WTC11 (cell line): ENCODE results near the gene TBX15. TPM values are rescaled to one million over a fixed set of nuclear protein-coding genes. Genes with fewer than 3 reads are reported as not detected.

Source experiments
- CREB1 ChIP-seq: sonication (generic); formaldehyde crosslinking; IDR thresholded peaks from 2 replicates; pipeline ENCODE4 v1.8.0; 2023; ENCODE audit warnings: mild to moderate bottlenecking, missing genetic modification reagents
- FOXJ3 ChIP-seq: sonication (generic); formaldehyde crosslinking; IDR thresholded peaks from 2 replicates; pipeline ENCODE4 v1.9.0; 2021; ENCODE audit warnings: missing genetic modification reagents, mild to moderate bottlenecking, borderline replicate concordance
- FOXK1 ChIP-seq: sonication (generic); formaldehyde crosslinking; IDR thresholded peaks from 2 replicates; pipeline ENCODE4 v1.8.0; 2022; ENCODE audit warnings: mild to moderate bottlenecking, moderate library complexity, missing genetic modification reagents
- GRHL2 ChIP-seq: fragments of 250-450 bp; sonication (Bioruptor Pico); IDR thresholded peaks from 2 replicates; pipeline ENCODE4 v1.8.0; 2022; ENCODE audit warnings: mild to moderate bottlenecking, moderate library complexity; ENCODE audit not compliant: insufficient replicate concordance, severe bottlenecking
- HMGA2 ChIP-seq: fragments of 250-450 bp; sonication (Bioruptor Pico); IDR thresholded peaks from 2 replicates; pipeline ENCODE4 v1.4.0; 2021; ENCODE audit warnings: mild to moderate bottlenecking, moderate library complexity
- JUN ChIP-seq: sonication (generic); formaldehyde crosslinking; IDR thresholded peaks from 2 replicates; pipeline ENCODE4 v1.8.0; 2023; ENCODE audit warnings: mild to moderate bottlenecking, missing genetic modification reagents
- MXD4 ChIP-seq: fragments of 250-450 bp; sonication (Bioruptor Pico); IDR thresholded peaks from 2 replicates; pipeline ENCODE4 v1.8.0; 2021; ENCODE audit warnings: mild to moderate bottlenecking, moderate library complexity, borderline replicate concordance
- MYBL2 ChIP-seq: sonication (generic); formaldehyde crosslinking; IDR thresholded peaks from 2 replicates; pipeline ENCODE4 v1.8.1; 2023; ENCODE audit warnings: mild to moderate bottlenecking, moderate library complexity, missing genetic modification reagents
- NR2C2 ChIP-seq: sonication (generic); formaldehyde crosslinking; IDR thresholded peaks from 2 replicates; pipeline ENCODE4 v1.8.0; 2022; ENCODE audit warnings: mild to moderate bottlenecking, missing genetic modification reagents
- SMAD3 ChIP-seq: sonication (generic); formaldehyde crosslinking; IDR thresholded peaks from 2 replicates; pipeline ENCODE4 v1.8.0; 2022; ENCODE audit warnings: missing genetic modification reagents, mild to moderate bottlenecking, borderline replicate concordance
- TCF7 ChIP-seq: sonication (generic); formaldehyde crosslinking; IDR thresholded peaks from 2 replicates; pipeline ENCODE4 v1.8.0; 2022; ENCODE audit warnings: mild to moderate bottlenecking, low read depth, missing genetic modification reagents, moderate library complexity
- TEAD4 ChIP-seq: sonication (generic); formaldehyde crosslinking; IDR thresholded peaks from 2 replicates; pipeline ENCODE4 v1.8.0; 2022; ENCODE audit warnings: mild to moderate bottlenecking, missing genetic modification reagents
- ZNF219 ChIP-seq: sonication (generic); formaldehyde crosslinking; IDR thresholded peaks from 2 replicates; pipeline ENCODE4 v1.8.0; 2023; ENCODE audit warnings: missing genetic modification reagents, mild to moderate bottlenecking, borderline replicate concordance
- ZNF423 ChIP-seq: fragments of 250-450 bp; sonication (Bioruptor Pico); IDR thresholded peaks from 2 replicates; pipeline ENCODE4 v2.1.2; 2022; ENCODE audit warnings: mild to moderate bottlenecking, moderate library complexity
- total RNA-seq: library from RNA; stranded (reverse); gene quantifications from 3 replicates; pipeline ENCODE4 v1.2.3, GENCODE V29; 2021
- TF ChIP-seq, protein P1 (sequence below): fragments of 250-450 bp; sonication (Bioruptor Pico); IDR thresholded peaks from 2 replicates; pipeline ENCODE4 v1.9.0; 2021; ENCODE audit warnings: mild to moderate bottlenecking
- TF ChIP-seq, protein P2 (sequence below): sonication (generic); formaldehyde crosslinking; IDR thresholded peaks from 2 replicates; pipeline ENCODE4 v1.8.1; 2022; ENCODE audit warnings: mild to moderate bottlenecking, moderate library complexity, missing genetic modification reagents
- TF ChIP-seq, protein P3 (sequence below): sonication (generic); formaldehyde crosslinking; IDR thresholded peaks from 2 replicates; pipeline ENCODE4 v1.8.0; 2023; ENCODE audit warnings: missing genetic modification reagents
- TF ChIP-seq, protein P4 (sequence below): fragments of 250-450 bp; sonication (Bioruptor Pico); IDR thresholded peaks from 2 replicates; pipeline ENCODE4 v1.9.0; 2021; ENCODE audit warnings: mild to moderate bottlenecking
- TF ChIP-seq, protein P5 (sequence below): sonication (generic); formaldehyde crosslinking; IDR thresholded peaks from 2 replicates; pipeline ENCODE4 v1.8.1; 2022; ENCODE audit warnings: low read depth, mild to moderate bottlenecking, moderate library complexity, missing genetic modification reagents, borderline replicate concordance
- TF ChIP-seq, protein P6 (sequence below): sonication (generic); formaldehyde crosslinking; IDR thresholded peaks from 2 replicates; pipeline ENCODE4 v1.8.1; 2023; ENCODE audit warnings: mild to moderate bottlenecking, missing genetic modification reagents, moderate library complexity
- TF ChIP-seq, protein P7 (sequence below): sonication (generic); formaldehyde crosslinking; IDR thresholded peaks from 2 replicates; pipeline ENCODE4 v1.8.1; 2023; ENCODE audit warnings: mild to moderate bottlenecking, missing genetic modification reagents
- TF ChIP-seq, protein P8 (sequence below): sonication (generic); formaldehyde crosslinking; IDR thresholded peaks from 2 replicates; pipeline ENCODE4 v1.8.0; 2023; ENCODE audit warnings: mild to moderate bottlenecking, missing genetic modification reagents
- TF ChIP-seq, protein P9 (sequence below): fragments of 200-600 bp; IDR thresholded peaks from 2 replicates; pipeline ENCODE4 v1.8.0; 2022; ENCODE audit warnings: antibody characterized with exemption

Gene TBX15
- total RNA-seq, 1 experiment from 2014 or later = 0.11 TPM

DNA sequence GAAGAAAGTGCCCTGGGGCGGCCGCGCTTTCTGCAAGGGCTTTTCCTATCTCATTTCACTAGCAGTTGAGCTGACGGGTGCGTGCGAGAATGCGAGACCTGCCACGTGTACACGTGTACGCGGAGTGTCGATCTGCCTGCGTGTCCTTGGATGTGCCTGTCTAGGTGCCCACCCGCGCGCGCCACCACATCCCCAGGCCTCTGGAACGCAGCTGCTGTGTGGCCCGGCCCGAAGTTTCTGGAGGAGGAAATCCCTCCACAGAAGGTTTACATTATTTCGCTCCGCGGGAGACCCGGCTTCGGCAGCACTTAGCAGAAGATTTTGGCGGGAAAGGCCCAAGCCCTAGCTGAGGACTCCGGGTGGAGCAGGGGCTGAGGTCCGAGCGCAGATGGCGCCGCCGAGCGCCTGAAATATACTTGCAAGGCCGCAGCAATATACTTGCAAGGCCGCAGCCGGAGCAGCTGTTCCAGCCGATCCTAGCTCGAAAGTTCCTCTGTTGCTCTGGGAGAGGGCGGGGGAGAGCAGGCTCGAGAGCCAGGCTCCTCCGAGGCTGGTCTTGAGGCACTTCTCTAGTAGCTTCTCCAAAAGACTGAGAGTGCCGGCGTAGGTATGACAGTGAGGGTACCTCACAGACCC lies 3.9 kb downstream of the TBX15 start (continued):
- TF ChIP-seq, protein P1, sequence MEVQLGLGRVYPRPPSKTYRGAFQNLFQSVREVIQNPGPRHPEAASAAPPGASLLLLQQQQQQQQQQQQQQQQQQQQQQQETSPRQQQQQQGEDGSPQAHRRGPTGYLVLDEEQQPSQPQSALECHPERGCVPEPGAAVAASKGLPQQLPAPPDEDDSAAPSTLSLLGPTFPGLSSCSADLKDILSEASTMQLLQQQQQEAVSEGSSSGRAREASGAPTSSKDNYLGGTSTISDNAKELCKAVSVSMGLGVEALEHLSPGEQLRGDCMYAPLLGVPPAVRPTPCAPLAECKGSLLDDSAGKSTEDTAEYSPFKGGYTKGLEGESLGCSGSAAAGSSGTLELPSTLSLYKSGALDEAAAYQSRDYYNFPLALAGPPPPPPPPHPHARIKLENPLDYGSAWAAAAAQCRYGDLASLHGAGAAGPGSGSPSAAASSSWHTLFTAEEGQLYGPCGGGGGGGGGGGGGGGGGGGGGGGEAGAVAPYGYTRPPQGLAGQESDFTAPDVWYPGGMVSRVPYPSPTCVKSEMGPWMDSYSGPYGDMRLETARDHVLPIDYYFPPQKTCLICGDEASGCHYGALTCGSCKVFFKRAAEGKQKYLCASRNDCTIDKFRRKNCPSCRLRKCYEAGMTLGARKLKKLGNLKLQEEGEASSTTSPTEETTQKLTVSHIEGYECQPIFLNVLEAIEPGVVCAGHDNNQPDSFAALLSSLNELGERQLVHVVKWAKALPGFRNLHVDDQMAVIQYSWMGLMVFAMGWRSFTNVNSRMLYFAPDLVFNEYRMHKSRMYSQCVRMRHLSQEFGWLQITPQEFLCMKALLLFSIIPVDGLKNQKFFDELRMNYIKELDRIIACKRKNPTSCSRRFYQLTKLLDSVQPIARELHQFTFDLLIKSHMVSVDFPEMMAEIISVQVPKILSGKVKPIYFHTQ = no peak
- TF ChIP-seq, protein P2, sequence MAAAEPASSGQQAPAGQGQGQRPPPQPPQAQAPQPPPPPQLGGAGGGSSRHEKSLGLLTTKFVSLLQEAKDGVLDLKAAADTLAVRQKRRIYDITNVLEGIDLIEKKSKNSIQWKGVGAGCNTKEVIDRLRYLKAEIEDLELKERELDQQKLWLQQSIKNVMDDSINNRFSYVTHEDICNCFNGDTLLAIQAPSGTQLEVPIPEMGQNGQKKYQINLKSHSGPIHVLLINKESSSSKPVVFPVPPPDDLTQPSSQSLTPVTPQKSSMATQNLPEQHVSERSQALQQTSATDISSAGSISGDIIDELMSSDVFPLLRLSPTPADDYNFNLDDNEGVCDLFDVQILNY (CRISPR knock-in tag) = peak; percentile 89
- TF ChIP-seq MYBL2 (CRISPR knock-in tag) (peak; percentile 86), CREB1 (CRISPR knock-in tag) (peak; percentile 65; the same call in 1 of the 2 replicates), TCF7 (CRISPR knock-in tag) (no peak), GRHL2 (CRISPR knock-in tag) (no peak), TEAD4 (CRISPR knock-in tag) (peak; percentile 65; the same call in 1 of the 2 replicates), HMGA2 (no peak), MXD4 (no peak), JUN (no peak), FOXK1 (CRISPR knock-in tag) (peak; percentile 64; the same call in 1 of the 2 replicates), SMAD3 (CRISPR knock-in tag) (no peak), NR2C2 (CRISPR knock-in tag) (peak; percentile 72; the same call in 1 of the 2 replicates), ZNF423 (CRISPR knock-in tag) (no peak), FOXJ3 (CRISPR knock-in tag) (peak; percentile 34; the same call in 1 of the 2 replicates), ZNF219 (CRISPR knock-in tag) (no peak; the same call in 1 of the 2 replicates)
- TF ChIP-seq, protein P3, sequence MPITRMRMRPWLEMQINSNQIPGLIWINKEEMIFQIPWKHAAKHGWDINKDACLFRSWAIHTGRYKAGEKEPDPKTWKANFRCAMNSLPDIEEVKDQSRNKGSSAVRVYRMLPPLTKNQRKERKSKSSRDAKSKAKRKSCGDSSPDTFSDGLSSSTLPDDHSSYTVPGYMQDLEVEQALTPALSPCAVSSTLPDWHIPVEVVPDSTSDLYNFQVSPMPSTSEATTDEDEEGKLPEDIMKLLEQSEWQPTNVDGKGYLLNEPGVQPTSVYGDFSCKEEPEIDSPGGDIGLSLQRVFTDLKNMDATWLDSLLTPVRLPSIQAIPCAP (CRISPR knock-in tag) = no peak
- TF ChIP-seq, protein P4, sequence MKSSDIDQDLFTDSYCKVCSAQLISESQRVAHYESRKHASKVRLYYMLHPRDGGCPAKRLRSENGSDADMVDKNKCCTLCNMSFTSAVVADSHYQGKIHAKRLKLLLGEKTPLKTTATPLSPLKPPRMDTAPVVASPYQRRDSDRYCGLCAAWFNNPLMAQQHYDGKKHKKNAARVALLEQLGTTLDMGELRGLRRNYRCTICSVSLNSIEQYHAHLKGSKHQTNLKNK (CRISPR knock-in tag) = no peak
- TF ChIP-seq, protein P5, sequence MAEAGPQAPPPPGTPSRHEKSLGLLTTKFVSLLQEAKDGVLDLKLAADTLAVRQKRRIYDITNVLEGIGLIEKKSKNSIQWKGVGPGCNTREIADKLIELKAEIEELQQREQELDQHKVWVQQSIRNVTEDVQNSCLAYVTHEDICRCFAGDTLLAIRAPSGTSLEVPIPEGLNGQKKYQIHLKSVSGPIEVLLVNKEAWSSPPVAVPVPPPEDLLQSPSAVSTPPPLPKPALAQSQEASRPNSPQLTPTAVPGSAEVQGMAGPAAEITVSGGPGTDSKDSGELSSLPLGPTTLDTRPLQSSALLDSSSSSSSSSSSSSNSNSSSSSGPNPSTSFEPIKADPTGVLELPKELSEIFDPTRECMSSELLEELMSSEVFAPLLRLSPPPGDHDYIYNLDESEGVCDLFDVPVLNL (CRISPR knock-in tag) = peak; percentile 70; the same call in 1 of the 2 replicates
- TF ChIP-seq, protein P6, sequence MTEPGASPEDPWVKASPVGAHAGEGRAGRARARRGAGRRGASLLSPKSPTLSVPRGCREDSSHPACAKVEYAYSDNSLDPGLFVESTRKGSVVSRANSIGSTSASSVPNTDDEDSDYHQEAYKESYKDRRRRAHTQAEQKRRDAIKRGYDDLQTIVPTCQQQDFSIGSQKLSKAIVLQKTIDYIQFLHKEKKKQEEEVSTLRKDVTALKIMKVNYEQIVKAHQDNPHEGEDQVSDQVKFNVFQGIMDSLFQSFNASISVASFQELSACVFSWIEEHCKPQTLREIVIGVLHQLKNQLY (CRISPR knock-in tag) = no peak
- TF ChIP-seq, protein P7, sequence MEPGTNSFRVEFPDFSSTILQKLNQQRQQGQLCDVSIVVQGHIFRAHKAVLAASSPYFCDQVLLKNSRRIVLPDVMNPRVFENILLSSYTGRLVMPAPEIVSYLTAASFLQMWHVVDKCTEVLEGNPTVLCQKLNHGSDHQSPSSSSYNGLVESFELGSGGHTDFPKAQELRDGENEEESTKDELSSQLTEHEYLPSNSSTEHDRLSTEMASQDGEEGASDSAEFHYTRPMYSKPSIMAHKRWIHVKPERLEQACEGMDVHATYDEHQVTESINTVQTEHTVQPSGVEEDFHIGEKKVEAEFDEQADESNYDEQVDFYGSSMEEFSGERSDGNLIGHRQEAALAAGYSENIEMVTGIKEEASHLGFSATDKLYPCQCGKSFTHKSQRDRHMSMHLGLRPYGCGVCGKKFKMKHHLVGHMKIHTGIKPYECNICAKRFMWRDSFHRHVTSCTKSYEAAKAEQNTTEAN = peak; percentile 89; the same call in 1 of the 2 replicates
- TF ChIP-seq, protein P8, sequence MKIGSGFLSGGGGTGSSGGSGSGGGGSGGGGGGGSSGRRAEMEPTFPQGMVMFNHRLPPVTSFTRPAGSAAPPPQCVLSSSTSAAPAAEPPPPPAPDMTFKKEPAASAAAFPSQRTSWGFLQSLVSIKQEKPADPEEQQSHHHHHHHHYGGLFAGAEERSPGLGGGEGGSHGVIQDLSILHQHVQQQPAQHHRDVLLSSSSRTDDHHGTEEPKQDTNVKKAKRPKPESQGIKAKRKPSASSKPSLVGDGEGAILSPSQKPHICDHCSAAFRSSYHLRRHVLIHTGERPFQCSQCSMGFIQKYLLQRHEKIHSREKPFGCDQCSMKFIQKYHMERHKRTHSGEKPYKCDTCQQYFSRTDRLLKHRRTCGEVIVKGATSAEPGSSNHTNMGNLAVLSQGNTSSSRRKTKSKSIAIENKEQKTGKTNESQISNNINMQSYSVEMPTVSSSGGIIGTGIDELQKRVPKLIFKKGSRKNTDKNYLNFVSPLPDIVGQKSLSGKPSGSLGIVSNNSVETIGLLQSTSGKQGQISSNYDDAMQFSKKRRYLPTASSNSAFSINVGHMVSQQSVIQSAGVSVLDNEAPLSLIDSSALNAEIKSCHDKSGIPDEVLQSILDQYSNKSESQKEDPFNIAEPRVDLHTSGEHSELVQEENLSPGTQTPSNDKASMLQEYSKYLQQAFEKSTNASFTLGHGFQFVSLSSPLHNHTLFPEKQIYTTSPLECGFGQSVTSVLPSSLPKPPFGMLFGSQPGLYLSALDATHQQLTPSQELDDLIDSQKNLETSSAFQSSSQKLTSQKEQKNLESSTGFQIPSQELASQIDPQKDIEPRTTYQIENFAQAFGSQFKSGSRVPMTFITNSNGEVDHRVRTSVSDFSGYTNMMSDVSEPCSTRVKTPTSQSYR = 0 out of 2 replicates have a peak, but pooled peaks have one; percentile 65
- TF ChIP-seq, protein P9, sequence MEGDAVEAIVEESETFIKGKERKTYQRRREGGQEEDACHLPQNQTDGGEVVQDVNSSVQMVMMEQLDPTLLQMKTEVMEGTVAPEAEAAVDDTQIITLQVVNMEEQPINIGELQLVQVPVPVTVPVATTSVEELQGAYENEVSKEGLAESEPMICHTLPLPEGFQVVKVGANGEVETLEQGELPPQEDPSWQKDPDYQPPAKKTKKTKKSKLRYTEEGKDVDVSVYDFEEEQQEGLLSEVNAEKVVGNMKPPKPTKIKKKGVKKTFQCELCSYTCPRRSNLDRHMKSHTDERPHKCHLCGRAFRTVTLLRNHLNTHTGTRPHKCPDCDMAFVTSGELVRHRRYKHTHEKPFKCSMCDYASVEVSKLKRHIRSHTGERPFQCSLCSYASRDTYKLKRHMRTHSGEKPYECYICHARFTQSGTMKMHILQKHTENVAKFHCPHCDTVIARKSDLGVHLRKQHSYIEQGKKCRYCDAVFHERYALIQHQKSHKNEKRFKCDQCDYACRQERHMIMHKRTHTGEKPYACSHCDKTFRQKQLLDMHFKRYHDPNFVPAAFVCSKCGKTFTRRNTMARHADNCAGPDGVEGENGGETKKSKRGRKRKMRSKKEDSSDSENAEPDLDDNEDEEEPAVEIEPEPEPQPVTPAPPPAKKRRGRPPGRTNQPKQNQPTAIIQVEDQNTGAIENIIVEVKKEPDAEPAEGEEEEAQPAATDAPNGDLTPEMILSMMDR = no peak
